Endothelial cell of umbilical vein (primary cell): Measurements from ENCODE around the gene PCID2.

Experiments
- EZH2 ChIP-seq: IDR thresholded peaks from 2 replicates; pipeline ENCODE4 v1.6.1; 2012; ENCODE audit warnings: borderline replicate concordance, low read depth, mild to moderate bottlenecking, moderate library complexity, low read length, inconsistent platforms; ENCODE audit not compliant: severe bottlenecking
- FOS ChIP-seq: IDR thresholded peaks from 2 replicates; pipeline ENCODE4 v1.6.1; 2011; ENCODE audit warnings: mild to moderate bottlenecking, low read length, moderate library complexity, borderline replicate concordance; ENCODE audit not compliant: insufficient read depth
- MYC ChIP-seq: IDR thresholded peaks from one replicate; pipeline ENCODE4 v1.6.1; 2011; ENCODE audit warnings: mild to moderate bottlenecking, low read depth, low read length
- POLR2A ChIP-seq: IDR thresholded peaks from 2 replicates; pipeline ENCODE4 v1.6.1; 2012; ENCODE audit warnings: low read depth, mild to moderate bottlenecking, control low read depth, low read length
- TF ChIP-seq, protein P1 (sequence below), 2 donors: IDR thresholded peaks; 1 replicate in 1 of 2; 2 replicates in 1 of 2; pipeline ENCODE4 v1.5.1; 2011; ENCODE audit warnings: low read length in 2 of 2, mild to moderate bottlenecking in 2 of 2, moderate library complexity in 2 of 2, control low read depth in 1 of 2, inconsistent platforms in 1 of 2, low read depth in 1 of 2; ENCODE audit not compliant: insufficient read depth in 1 of 2; ENCODE audit errors: extremely low read depth in 1 of 2

DNA sequence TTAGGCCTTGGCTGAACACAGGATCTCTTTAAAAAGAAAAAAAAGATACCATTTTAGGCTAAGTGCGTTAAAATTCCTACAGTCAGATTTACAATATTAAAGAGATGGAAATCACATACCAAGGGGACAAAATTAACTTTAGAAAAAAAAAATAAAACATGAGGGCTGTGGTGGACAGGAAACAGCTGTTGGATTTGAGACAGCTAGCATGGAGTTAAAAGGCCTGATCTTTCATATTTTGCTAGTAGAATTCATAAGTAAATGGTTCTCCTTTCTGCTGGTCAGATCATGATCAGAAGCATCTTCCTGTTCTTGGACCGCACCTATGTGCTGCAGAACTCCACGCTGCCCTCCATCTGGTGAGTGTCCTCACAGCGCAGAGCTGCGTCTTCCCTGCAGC lies 20.7 kb upstream of the PCID2 start:
- no peak for TF ChIP-seq MYC
- TF ChIP-seq FOS = no peak
- no peak for TF ChIP-seq POLR2A
- TF ChIP-seq, protein P1, sequence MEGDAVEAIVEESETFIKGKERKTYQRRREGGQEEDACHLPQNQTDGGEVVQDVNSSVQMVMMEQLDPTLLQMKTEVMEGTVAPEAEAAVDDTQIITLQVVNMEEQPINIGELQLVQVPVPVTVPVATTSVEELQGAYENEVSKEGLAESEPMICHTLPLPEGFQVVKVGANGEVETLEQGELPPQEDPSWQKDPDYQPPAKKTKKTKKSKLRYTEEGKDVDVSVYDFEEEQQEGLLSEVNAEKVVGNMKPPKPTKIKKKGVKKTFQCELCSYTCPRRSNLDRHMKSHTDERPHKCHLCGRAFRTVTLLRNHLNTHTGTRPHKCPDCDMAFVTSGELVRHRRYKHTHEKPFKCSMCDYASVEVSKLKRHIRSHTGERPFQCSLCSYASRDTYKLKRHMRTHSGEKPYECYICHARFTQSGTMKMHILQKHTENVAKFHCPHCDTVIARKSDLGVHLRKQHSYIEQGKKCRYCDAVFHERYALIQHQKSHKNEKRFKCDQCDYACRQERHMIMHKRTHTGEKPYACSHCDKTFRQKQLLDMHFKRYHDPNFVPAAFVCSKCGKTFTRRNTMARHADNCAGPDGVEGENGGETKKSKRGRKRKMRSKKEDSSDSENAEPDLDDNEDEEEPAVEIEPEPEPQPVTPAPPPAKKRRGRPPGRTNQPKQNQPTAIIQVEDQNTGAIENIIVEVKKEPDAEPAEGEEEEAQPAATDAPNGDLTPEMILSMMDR (IDR thresholded peaks at IDR 0.05; ENCODE audit: extremely low read depth in 1 of 2, insufficient read depth in 1 of 2, low read depth in 1 of 2, low read length in 2 of 2) = no peak
- no peak for TF ChIP-seq EZH2
